Liver (tissue), 3 donors: ENCODE data around the gene ATP2C2.

ENCODE experiments used
- JUND ChIP-seq, 2 donors: IDR thresholded peaks; 2 replicates each; pipeline ENCODE4 v1.6.1; 2016; ENCODE audit warnings: antibody characterized with exemption in 2 of 2
- TF ChIP-seq, protein P1 (sequence below): fragments of 150-350 bp; IDR thresholded peaks from 2 replicates; pipeline ENCODE4 v1.5.1; 2017; ENCODE audit warnings: improper control_type of control experiment, low read depth, low read length; ENCODE audit not compliant: missing input control
- donor health status: healthy.
- donor health status: healthy.

DNA sequence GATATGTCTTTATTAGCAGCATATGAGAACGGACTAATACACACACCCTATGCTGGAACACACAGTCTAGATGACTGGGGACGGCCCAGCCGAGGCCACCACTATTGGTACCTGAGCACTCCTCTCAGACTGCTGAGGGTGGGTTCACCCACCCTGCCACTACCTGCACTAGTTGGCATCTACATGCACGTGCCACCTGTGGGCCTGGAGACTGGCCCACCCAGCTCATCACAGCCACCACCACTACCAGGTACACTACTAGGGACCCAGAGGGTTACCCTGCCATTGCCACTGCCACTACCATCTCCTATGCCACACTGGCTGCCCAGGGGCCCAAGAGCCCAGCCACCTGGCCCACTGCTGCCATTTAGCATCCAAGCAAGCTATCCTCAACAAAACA lies 103.6 kb downstream of the ATP2C2 start:
- TF ChIP-seq, protein P1, sequence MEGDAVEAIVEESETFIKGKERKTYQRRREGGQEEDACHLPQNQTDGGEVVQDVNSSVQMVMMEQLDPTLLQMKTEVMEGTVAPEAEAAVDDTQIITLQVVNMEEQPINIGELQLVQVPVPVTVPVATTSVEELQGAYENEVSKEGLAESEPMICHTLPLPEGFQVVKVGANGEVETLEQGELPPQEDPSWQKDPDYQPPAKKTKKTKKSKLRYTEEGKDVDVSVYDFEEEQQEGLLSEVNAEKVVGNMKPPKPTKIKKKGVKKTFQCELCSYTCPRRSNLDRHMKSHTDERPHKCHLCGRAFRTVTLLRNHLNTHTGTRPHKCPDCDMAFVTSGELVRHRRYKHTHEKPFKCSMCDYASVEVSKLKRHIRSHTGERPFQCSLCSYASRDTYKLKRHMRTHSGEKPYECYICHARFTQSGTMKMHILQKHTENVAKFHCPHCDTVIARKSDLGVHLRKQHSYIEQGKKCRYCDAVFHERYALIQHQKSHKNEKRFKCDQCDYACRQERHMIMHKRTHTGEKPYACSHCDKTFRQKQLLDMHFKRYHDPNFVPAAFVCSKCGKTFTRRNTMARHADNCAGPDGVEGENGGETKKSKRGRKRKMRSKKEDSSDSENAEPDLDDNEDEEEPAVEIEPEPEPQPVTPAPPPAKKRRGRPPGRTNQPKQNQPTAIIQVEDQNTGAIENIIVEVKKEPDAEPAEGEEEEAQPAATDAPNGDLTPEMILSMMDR = no peak
- TF ChIP-seq JUND (IDR thresholded peaks at IDR 0.05) = no peak
